ENCODE data around the gene HS6ST3.

GRCh38 chr13:96297360-96297759 lies 207.5 kb downstream of the HS6ST3 start:
- TF ChIP-seq TAF1 (IDR thresholded peaks at IDR 0.05; ENCODE audit: borderline replicate concordance, low read depth, low read length) (no peak), POLR2A (IDR thresholded peaks at IDR 0.05; ENCODE audit: low read depth, low read length) (no peak)

All from GM12892 (cell line).